IPS DF 6.9 (cell line): ENCODE results near the gene NHLRC4.

Source experiments
- DNase-seq: peaks from one replicate; pipeline ENCODE4 v3.0.0-alpha.2; 2013; ENCODE audit warnings: low read depth, low spot score
- H3K27ac ChIP-seq: one replicate; pipeline ENCODE4 v1.5.1; 2013; ENCODE audit warnings: low read length, control low read depth
- H3K27me3 ChIP-seq: 2 replicates; pipeline ENCODE4 v1.6.1; 2013; ENCODE audit warnings: mild to moderate bottlenecking, low read length; ENCODE audit not compliant: control insufficient read depth, insufficient read depth
- H3K36me3 ChIP-seq: 2 replicates; pipeline ENCODE4 v1.6.1; 2013; ENCODE audit warnings: low read length; ENCODE audit not compliant: control insufficient read depth, insufficient read depth
- H3K4me1 ChIP-seq: 2 replicates; pipeline ENCODE4 v1.6.1; 2013; ENCODE audit warnings: low read length; ENCODE audit not compliant: control insufficient read depth, insufficient read depth
- H3K4me3 ChIP-seq: 2 replicates; pipeline ENCODE4 v1.5.1; 2013; ENCODE audit warnings: mild to moderate bottlenecking, low read length
- H3K9me3 ChIP-seq: 2 replicates; pipeline ENCODE4 v1.6.1; 2013; ENCODE audit warnings: low read length, inconsistent platforms; ENCODE audit not compliant: control insufficient read depth, insufficient read depth
- whole genome bisulfite sequencing: extraction: QIAGEN DNeasy Blood & Tissue Kit; methylation state at CpG from one replicate; pipeline ENCODE4 v1.1.7; 2013; ENCODE audit warnings: mixed read lengths, missing lambda C conversion rate; ENCODE audit not compliant: insufficient read length, insufficient coverage; 5-methylcytosine and 5-hydroxymethylcytosine counted together

NHLRC4 gene

DNA sequence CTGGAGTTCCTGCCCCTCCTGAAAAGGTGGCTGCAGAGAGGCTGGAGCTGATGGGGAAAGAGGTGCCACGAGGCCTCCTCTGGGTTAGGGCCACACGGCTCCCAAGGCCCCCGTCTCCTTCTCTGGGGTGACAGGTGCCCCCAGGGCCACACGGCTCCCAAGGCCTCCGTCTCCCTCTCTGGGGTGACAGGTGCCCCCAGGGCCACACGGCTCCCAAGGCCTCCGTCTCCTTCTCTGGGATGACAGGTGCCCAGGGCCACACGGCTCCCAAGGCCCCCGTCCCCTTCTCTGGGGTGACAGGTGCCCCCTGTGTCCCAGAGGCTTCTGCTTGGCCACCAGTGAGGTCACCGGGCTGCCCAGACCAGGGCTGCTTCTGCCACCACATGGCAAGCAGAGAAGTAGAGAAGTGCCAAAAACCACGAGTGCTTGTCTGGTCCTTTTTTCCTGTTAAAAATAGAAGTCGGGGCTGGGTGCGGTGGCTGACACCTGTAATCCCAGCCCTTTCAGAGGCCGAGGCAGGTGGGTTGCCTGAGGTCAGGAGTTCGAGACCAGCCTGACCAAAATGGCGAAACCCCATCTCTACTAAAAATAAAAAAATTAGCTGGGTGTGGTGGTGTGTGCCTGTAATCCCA, 35.2 kb upstream of the NHLRC4 start:
- whole genome bisulfite sequencing = no CpG with 5 or more reads among the region's 16 CpGs
- no peak overlapping the region for H3K27ac ChIP-seq
- peaks cover 5% of the 10 kb centered on the region; the same call in 1 of the 2 replicates for H3K4me1 ChIP-seq

GRCh38 chr16:533391-534123, 33.2 kb upstream of the NHLRC4 start:
- peaks cover 7% of the 10 kb centered on the region; the same call in 1 of the 2 replicates for H3K36me3 ChIP-seq
- no peak overlapping the region for H3K27ac ChIP-seq
- DNase-seq = no peak
- no CpG with 5 or more reads among the region's 30 CpGs for WGBS
- H3K4me3 ChIP-seq = no peak overlapping the region
- no peaks in the 10 kb centered on the region for H3K9me3 ChIP-seq
- H3K27me3 ChIP-seq = no peaks in the 10 kb centered on the region
- H3K4me1 ChIP-seq = peaks cover 5% of the 10 kb centered on the region; the same call in 1 of the 2 replicates

More for the DNA sequence above, 35.2 kb upstream of the NHLRC4 start:
- Histone ChIP-seq H3K4me3 (no peak overlapping the region), H3K9me3 (no peaks in the 10 kb centered on the region), H3K27me3 (no peaks in the 10 kb centered on the region), H3K36me3 (peaks cover 7% of the 10 kb centered on the region; the same call in 1 of the 2 replicates)
- DNase-seq = no peak

GRCh38 chr16:534135-534534, 32.7 kb upstream of the NHLRC4 start:
- Histone ChIP-seq H3K27ac (no peak overlapping the region), H3K9me3 (no peaks in the 10 kb centered on the region), H3K4me3 (no peak overlapping the region), H3K36me3 (peaks cover 7% of the 10 kb centered on the region; the same call in 1 of the 2 replicates), H3K4me1 (peaks cover 3% of the 10 kb centered on the region; the same call in 1 of the 2 replicates), H3K27me3 (no peaks in the 10 kb centered on the region)
- no peak for DNase-seq
- no CpG with 5 or more reads among the region's 21 CpGs for WGBS

DNA sequence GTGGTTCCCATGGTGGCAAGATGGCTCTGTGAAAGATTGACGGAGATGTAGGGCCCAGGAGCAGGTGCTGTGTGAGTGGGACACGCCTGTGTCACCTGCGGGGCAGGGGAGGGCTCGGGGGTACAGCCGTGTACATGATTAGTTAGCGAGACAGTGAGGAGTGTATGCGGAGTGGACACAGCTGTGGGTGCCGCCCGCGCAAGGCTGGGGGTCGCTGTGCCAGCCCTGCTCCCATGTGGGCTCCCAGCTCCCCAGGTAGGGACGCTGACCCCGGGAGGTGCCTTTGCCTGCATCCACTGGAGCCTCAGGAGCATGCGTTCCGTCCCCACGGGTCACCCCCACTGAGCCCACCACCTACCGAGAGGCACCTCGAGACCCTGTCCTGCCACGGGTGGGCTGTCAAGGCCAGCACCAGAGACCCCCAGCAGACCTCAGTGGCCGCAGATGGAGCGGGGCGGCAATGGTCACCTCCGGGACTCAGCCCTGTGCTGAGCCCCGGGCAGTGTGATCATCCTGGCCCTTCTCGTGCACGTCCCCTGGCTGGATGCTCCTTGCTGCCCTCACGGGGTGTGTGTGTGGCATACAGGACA, 31.9 kb upstream of the NHLRC4 start:
- Histone ChIP-seq H3K4me1 (peaks cover 3% of the 10 kb centered on the region; the same call in 1 of the 2 replicates), H3K27ac (no peak overlapping the region), H3K27me3 (no peaks in the 10 kb centered on the region), H3K36me3 (peaks cover 6% of the 10 kb centered on the region; the same call in 1 of the 2 replicates), H3K9me3 (no peaks in the 10 kb centered on the region), H3K4me3 (no peak overlapping the region)
- no CpG with 5 or more reads among the region's 27 CpGs for WGBS
- no peak for DNase-seq

DNA sequence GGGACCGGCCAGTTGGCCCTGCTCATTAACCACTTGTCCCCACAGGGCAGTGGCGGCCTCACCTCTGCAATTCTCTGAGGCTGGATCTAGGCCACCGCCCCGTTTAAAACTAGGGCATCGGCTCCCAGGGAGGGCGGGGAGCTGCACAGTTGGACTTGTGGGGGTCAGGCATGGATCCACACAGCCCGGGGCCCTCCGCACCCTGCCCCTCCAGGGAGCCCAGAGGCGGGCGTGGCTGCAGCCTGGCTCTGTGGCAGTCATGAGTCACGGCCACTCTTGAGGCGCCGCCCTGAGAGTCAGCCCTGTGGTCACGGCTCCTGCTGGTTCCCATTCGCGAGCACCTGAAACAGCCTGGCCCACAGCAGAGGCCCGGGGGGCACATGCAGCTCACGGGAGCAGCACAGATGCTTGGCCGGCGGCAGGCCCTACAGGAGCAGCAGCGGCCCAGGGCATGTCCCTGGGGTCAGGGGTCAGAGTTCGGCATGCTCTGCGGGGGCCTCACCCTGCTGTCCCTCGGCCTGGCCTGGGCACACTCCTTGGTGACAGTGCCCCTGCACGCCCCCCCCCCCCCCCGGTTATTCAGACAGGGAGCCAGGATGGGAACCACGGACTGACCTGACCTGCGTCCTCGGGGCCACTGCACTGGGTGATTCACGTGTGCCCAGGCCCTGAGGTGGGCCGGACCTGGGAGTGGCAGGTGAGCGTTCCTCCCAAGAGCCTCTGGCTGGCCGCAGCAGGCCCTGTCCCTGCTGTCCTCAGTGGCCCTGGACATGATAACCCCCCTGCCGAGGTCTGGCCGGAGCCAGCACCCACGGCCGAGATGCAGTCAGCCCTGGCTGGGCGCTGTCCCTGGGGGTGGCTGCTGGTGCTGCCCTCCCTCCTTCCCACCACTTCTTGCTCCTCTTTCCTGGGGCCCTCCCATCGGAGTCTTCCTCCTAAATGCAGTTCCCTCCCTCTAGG, 31.1 kb upstream of the NHLRC4 start:
- H3K27me3 ChIP-seq = no peaks in the 10 kb centered on the region
- no peak overlapping the region for H3K4me3 ChIP-seq
- no peaks in the 10 kb centered on the region; the same call in 1 of the 2 replicates for H3K36me3 ChIP-seq
- peaks cover 3% of the 10 kb centered on the region; the same call in 1 of the 2 replicates for H3K4me1 ChIP-seq
- WGBS = no CpG with 5 or more reads among the region's 39 CpGs
- no peak for DNase-seq
- H3K9me3 ChIP-seq = no peaks in the 10 kb centered on the region
- no peak overlapping the region for H3K27ac ChIP-seq

GRCh38 chr16:536746-537145, 30.1 kb upstream of the NHLRC4 start:
- WGBS = no CpG with 5 or more reads among the region's 17 CpGs
- no peaks in the 10 kb centered on the region for H3K9me3 ChIP-seq
- peaks cover 3% of the 10 kb centered on the region; the same call in 1 of the 2 replicates for H3K4me1 ChIP-seq
- no peak overlapping the region for H3K27ac ChIP-seq
- H3K36me3 ChIP-seq = no peaks in the 10 kb centered on the region; the same call in 1 of the 2 replicates
- DNase-seq = no peak
- H3K4me3 ChIP-seq = no peak overlapping the region
- no peaks in the 10 kb centered on the region for H3K27me3 ChIP-seq

- no CpG with 5 or more reads among the region's 60 CpGs for WGBS
- Histone ChIP-seq H3K27me3 (no peaks in the 10 kb centered on the region), H3K36me3 (no peaks in the 10 kb centered on the region; the same call in 1 of the 2 replicates), H3K9me3 (no peaks in the 10 kb centered on the region), H3K27ac (no peak overlapping the region), H3K4me3 (no peak overlapping the region), H3K4me1 (peaks cover 3% of the 10 kb centered on the region; the same call in 1 of the 2 replicates)
- no peak for DNase-seq
These were observed 29.1 kb upstream of the NHLRC4 start for GRCh38 chr16:537415-538335.

DNA sequence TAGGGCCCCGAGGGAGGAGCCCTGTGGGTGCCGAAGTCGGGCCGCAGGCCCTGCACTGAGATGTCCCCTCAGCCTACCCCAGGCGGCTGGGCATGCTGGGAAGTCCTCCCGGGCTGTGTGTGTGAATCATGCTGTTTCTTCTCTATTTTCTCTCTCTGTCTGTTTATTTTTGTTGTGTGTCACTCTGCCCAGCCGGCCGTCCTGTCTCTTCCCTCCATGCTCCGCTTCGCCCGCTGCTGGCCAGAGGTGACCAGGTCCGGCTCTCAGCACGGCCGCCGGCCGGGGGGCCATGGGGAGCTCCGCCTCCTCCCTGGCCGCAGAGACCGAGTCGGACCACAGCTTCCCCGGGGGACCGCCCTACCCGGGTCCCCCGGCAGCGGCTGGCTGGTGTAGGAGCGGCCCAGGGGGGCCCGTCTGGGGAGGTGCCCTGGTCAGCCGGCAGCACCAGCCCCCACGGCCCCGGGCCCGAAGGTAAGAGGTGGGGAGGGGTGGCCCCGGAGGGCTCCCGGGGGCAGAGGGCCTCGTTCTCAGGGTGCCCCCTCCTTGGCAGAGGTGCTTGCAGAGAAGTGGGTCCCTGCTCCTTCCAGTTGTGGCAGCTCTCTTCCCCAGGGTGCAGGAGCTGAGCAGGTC, 26.8 kb upstream of the NHLRC4 start:
- DNase-seq = no peak

More for the DNA sequence above, 26.8 kb upstream of the NHLRC4 start:
- no CpG with 5 or more reads among the region's 34 CpGs for WGBS
- Histone ChIP-seq H3K27ac (no peak overlapping the region), H3K4me3 (no peak overlapping the region), H3K9me3 (no peaks in the 10 kb centered on the region), H3K27me3 (no peaks in the 10 kb centered on the region), H3K36me3 (no peaks in the 10 kb centered on the region; the same call in 1 of the 2 replicates), H3K4me1 (no peaks in the 10 kb centered on the region)
